IMR-90 (cell line): ENCODE data around the gene IGF2BP3.

ENCODE experiments used
- CTCF ChIP-seq: conservative IDR thresholded peaks from 2 replicates; pipeline ENCODE4 v1.5.1; 2012; ENCODE audit warnings: mild to moderate bottlenecking, low read depth, low read length, improper control_type of control experiment
- MAFK ChIP-seq: IDR thresholded peaks from 2 replicates; pipeline ENCODE4 v1.6.1; 2012; ENCODE audit warnings: low read depth, low read length, improper control_type of control experiment
- POLR2A ChIP-seq: IDR thresholded peaks from 2 replicates; pipeline ENCODE4 v1.6.1; 2012; ENCODE audit warnings: mild to moderate bottlenecking, low read depth, low read length
- SMC3 ChIP-seq: fragments of 150-350 bp; IDR thresholded peaks from 2 replicates; pipeline ENCODE4 v1.6.1; 2016; ENCODE audit warnings: low read depth, mild to moderate bottlenecking, antibody characterized with exemption, low read length, moderate library complexity
- USF2 ChIP-seq: fragments of 150-350 bp; IDR thresholded peaks from 2 replicates; pipeline ENCODE4 v1.6.1; 2017; ENCODE audit warnings: mild to moderate bottlenecking, antibody characterized with exemption, low read length, low read depth

GRCh38 chr7:23369695-23370404 is 100.4 kb downstream of the IGF2BP3 start:
- TF ChIP-seq CTCF (no peak), POLR2A (no peak), USF2 (no peak), SMC3 (no peak), MAFK (no peak)
